ENCODE measurements around the gene CDH23. TPM values are rescaled to one million over a fixed set of nuclear protein-coding genes. Genes with fewer than 3 reads are reported as not detected.
A peak's percentile ranks its signal among the peaks of the same experiment; 100 is the strongest.

CDH23 gene
- total and polyA plus RNA-seq, 2 experiments from 2014 or later = 0.30 to 1.5 TPM

GRCh38 chr10:71860243-71861029, 463.7 kb downstream of the CDH23 start:
- 61% methylated on average over 11 of the region's 11 CpGs for WGBS (ENCODE audit: low lambda C conversion rate, missing lambda C conversion rate)
- no peak overlapping the region for H2AFZ ChIP-seq
- DNase-seq (ENCODE audit: low spot score) = peak; percentile 94

GRCh38 chr10:71863203-71863602, 466.5 kb downstream of the CDH23 start:
- no peak overlapping the region for H3K27ac ChIP-seq
- TF ChIP-seq CTCF (IDR thresholded peaks at IDR 0.05; ENCODE audit: poor library complexity) (no peak), EZH2phosphoT487 (IDR thresholded peaks at IDR 0.05; ENCODE audit: low read depth, severe bottlenecking, unreplicated experiment) (no peak), EZH2 (IDR thresholded peaks at IDR 0.05; ENCODE audit: borderline replicate concordance) (no peak)
- H3K4me2 ChIP-seq = no peak overlapping the region

More at GRCh38 chr10:71860243-71861029, 463.7 kb downstream of the CDH23 start:
- Histone ChIP-seq H4K20me1 (ENCODE audit: insufficient read depth, poor library complexity, severe bottlenecking) (no peaks in the 10 kb centered on the region), H3K36me3 (replicated peaks; ENCODE audit: insufficient read depth, low read depth) (no peaks in the 10 kb centered on the region), H3K9me3 (ENCODE audit: low read depth) (no peaks in the 10 kb centered on the region), H3K4me3 (no peak overlapping the region), H3K27ac (peak overlapping the region; percentile 88), H3K79me2 (no peaks in the 10 kb centered on the region), H3K4me1 (ENCODE audit: insufficient read depth) (peaks cover 12% of the 10 kb centered on the region), H3K4me2 (no peak overlapping the region), H3K27me3 (no peaks in the 10 kb centered on the region), H3K9me2 (replicated peaks; ENCODE audit: insufficient read depth) (no peaks in the 10 kb centered on the region)
- no peak for TF ChIP-seq EZH2 (IDR thresholded peaks at IDR 0.05; ENCODE audit: borderline replicate concordance)
- no peak for TF ChIP-seq EZH2phosphoT487 (IDR thresholded peaks at IDR 0.05; ENCODE audit: low read depth, severe bottlenecking, unreplicated experiment)

GRCh38 chr10:71864911-71865361, 468.2 kb downstream of the CDH23 start:
- Histone ChIP-seq H3K9me2 (replicated peaks; ENCODE audit: insufficient read depth) (no peaks in the 10 kb centered on the region), H4K20me1 (ENCODE audit: insufficient read depth, poor library complexity, severe bottlenecking) (no peaks in the 10 kb centered on the region), H3K27ac (no peak overlapping the region), H3K27me3 (no peaks in the 10 kb centered on the region), H2AFZ (no peak overlapping the region), H3K4me3 (no peak overlapping the region), H3K36me3 (replicated peaks; ENCODE audit: insufficient read depth, low read depth) (no peaks in the 10 kb centered on the region), H3K79me2 (no peaks in the 10 kb centered on the region), H3K4me2 (no peak overlapping the region), H3K9me3 (ENCODE audit: low read depth) (no peaks in the 10 kb centered on the region), H3K4me1 (ENCODE audit: insufficient read depth) (peaks cover 22% of the 10 kb centered on the region)
- TF ChIP-seq EZH2 (IDR thresholded peaks at IDR 0.05; ENCODE audit: borderline replicate concordance) (no peak), CTCF (IDR thresholded peaks at IDR 0.05; ENCODE audit: poor library complexity) (no peak), EZH2phosphoT487 (IDR thresholded peaks at IDR 0.05; ENCODE audit: low read depth, severe bottlenecking, unreplicated experiment) (no peak)
- DNase-seq (ENCODE audit: low spot score) = no peak
- 93% methylated on average over 4 of the region's 5 CpGs for WGBS (ENCODE audit: low lambda C conversion rate, missing lambda C conversion rate)

More at GRCh38 chr10:71863203-71863602, 466.5 kb downstream of the CDH23 start:
- Histone ChIP-seq H4K20me1 (ENCODE audit: insufficient read depth, poor library complexity, severe bottlenecking) (no peaks in the 10 kb centered on the region), H3K27me3 (no peaks in the 10 kb centered on the region), H3K79me2 (no peaks in the 10 kb centered on the region), H2AFZ (no peak overlapping the region), H3K9me2 (replicated peaks; ENCODE audit: insufficient read depth) (no peaks in the 10 kb centered on the region), H3K4me1 (ENCODE audit: insufficient read depth) (peaks cover 19% of the 10 kb centered on the region), H3K36me3 (replicated peaks; ENCODE audit: insufficient read depth, low read depth) (no peaks in the 10 kb centered on the region), H3K4me3 (no peak overlapping the region), H3K9me3 (ENCODE audit: low read depth) (no peaks in the 10 kb centered on the region)
- DNase-seq (ENCODE audit: low spot score) = no peak
- WGBS (ENCODE audit: low lambda C conversion rate, missing lambda C conversion rate) = 84% methylated on average over 6 of the region's 6 CpGs

Small RNAs within 50 kb of the gene (microRNA-seq; reads per million reads assigned to microRNA genes)
- gene MIR7152 = not detected

Small RNAs within 50 kb of the gene (small RNA-seq; reads per million reads assigned to genes)
- gene MIR7152 (not detected), gene RNU7-38P (not detected)

Other genes with a start within 250 kb of the CDH23 start
- gene UNC5B, start 184.3 kb upstream of the CDH23 start, total RNA-seq = 12.4 and 15.5 TPM in 2 replicates
- gene UNC5B, start 184.3 kb upstream of the CDH23 start, polyA plus RNA-seq = 10.9 and 12.7 TPM in 2 replicates
- 8.4 and 11.4 TPM in 2 replicates for gene SLC29A3, start 77.7 kb upstream of the CDH23 start, total RNA-seq
- gene SLC29A3, start 77.7 kb upstream of the CDH23 start, polyA plus RNA-seq = 11.3 and 12.0 TPM in 2 replicates